ENCODE data around the gene JAKMIP2. TPM values are rescaled to one million over a fixed set of nuclear protein-coding genes. Genes with fewer than 3 reads are reported as not detected.

Gene JAKMIP2
- total RNA-seq, 1 donor from 2014 or later = 0.49 TPM

- Histone ChIP-seq H3K9me3 (no peaks in the 10 kb centered on the region), H3K36me3 (no peaks in the 10 kb centered on the region), H3K27me3 (no peaks in the 10 kb centered on the region), H3K4me1 (no peaks in the 10 kb centered on the region), H3K27ac (no peak overlapping the region), H3K4me3 (no peak overlapping the region)
- intact Hi-C loops (cut with DNase I) = no loop called here
- TF ChIP-seq POLR2AphosphoS5 (IDR thresholded peaks at IDR 0.05; ENCODE audit: insufficient read depth in 1 of 2, low read depth in 1 of 2) (no peak), POLR2A (IDR thresholded peaks at IDR 0.05) (no peak), CTCF (IDR thresholded peaks at IDR 0.05) (no peak)
- DNase-seq (ENCODE audit: extremely low spot score in 2 of 2) = no peak
Observed at GRCh38 chr5:147645197-147645596, 137.3 kb downstream of the JAKMIP2 start.

GRCh38 chr5:147644460-147644859 lies 138.1 kb downstream of the JAKMIP2 start:
- no peak overlapping the region for H3K4me3 ChIP-seq
- intact Hi-C loops (cut with DNase I) = no loop called here
- no peaks in the 10 kb centered on the region for H3K9me3 ChIP-seq
- no peak for TF ChIP-seq POLR2AphosphoS5 (IDR thresholded peaks at IDR 0.05; ENCODE audit: insufficient read depth in 1 of 2, low read depth in 1 of 2)
- no peak for TF ChIP-seq POLR2A (IDR thresholded peaks at IDR 0.05)
- TF ChIP-seq CTCF (IDR thresholded peaks at IDR 0.05) = no peak
- no peaks in the 10 kb centered on the region for H3K27me3 ChIP-seq
- no peak overlapping the region for H3K27ac ChIP-seq
- no peaks in the 10 kb centered on the region for H3K4me1 ChIP-seq
- no peak for DNase-seq (ENCODE audit: extremely low spot score in 2 of 2)
- no peaks in the 10 kb centered on the region for H3K36me3 ChIP-seq

GRCh38 chr5:147643142-147643541 lies 139.4 kb downstream of the JAKMIP2 start:
- H3K27ac ChIP-seq = no peak overlapping the region
- no peaks in the 10 kb centered on the region for H3K4me1 ChIP-seq
- no peaks in the 10 kb centered on the region for H3K9me3 ChIP-seq
- no peak for DNase-seq (ENCODE audit: extremely low spot score in 2 of 2)
- H3K4me3 ChIP-seq = no peak overlapping the region
- H3K36me3 ChIP-seq = no peaks in the 10 kb centered on the region
- intact Hi-C loops (cut with DNase I) = no loop called here
- TF ChIP-seq POLR2AphosphoS5 (IDR thresholded peaks at IDR 0.05; ENCODE audit: insufficient read depth in 1 of 2, low read depth in 1 of 2) (no peak), CTCF (IDR thresholded peaks at IDR 0.05) (no peak)
- H3K27me3 ChIP-seq = no peaks in the 10 kb centered on the region

- H3K27ac ChIP-seq = no peak overlapping the region
- no peak for DNase-seq (ENCODE audit: extremely low spot score in 2 of 2)
- TF ChIP-seq CTCF (IDR thresholded peaks at IDR 0.05) (no peak), POLR2A (IDR thresholded peaks at IDR 0.05) (no peak), POLR2AphosphoS5 (IDR thresholded peaks at IDR 0.05; ENCODE audit: insufficient read depth in 1 of 2, low read depth in 1 of 2) (no peak)
- no peaks in the 10 kb centered on the region for H3K27me3 ChIP-seq
- intact Hi-C loops (cut with DNase I) = no loop called here
- no peaks in the 10 kb centered on the region for H3K4me1 ChIP-seq
- H3K9me3 ChIP-seq = no peaks in the 10 kb centered on the region
- no peaks in the 10 kb centered on the region for H3K36me3 ChIP-seq
- no peak overlapping the region for H3K4me3 ChIP-seq
Observed at GRCh38 chr5:147642666-147643065, 139.9 kb downstream of the JAKMIP2 start.

- no peaks in the 10 kb centered on the region for H3K4me1 ChIP-seq
- TF ChIP-seq POLR2A (IDR thresholded peaks at IDR 0.05) = no peak
- H3K4me3 ChIP-seq = no peak overlapping the region
- no peak overlapping the region for H3K27ac ChIP-seq
- H3K9me3 ChIP-seq = no peaks in the 10 kb centered on the region
- no peak for DNase-seq (ENCODE audit: extremely low spot score in 2 of 2)
- H3K27me3 ChIP-seq = no peaks in the 10 kb centered on the region
- no peaks in the 10 kb centered on the region for H3K36me3 ChIP-seq
- intact Hi-C loops (cut with DNase I) = no loop called here
Observed at GRCh38 chr5:147639321-147639720, 143.2 kb downstream of the JAKMIP2 start.

GRCh38 chr5:147636729-147636984 lies 145.9 kb downstream of the JAKMIP2 start:
- intact Hi-C loops (cut with DNase I) = no loop called here
- Histone ChIP-seq H3K27me3 (no peaks in the 10 kb centered on the region), H3K36me3 (no peaks in the 10 kb centered on the region), H3K27ac (no peak overlapping the region), H3K4me3 (no peak overlapping the region), H3K4me1 (no peaks in the 10 kb centered on the region), H3K9me3 (no peaks in the 10 kb centered on the region)
- TF ChIP-seq CTCF (IDR thresholded peaks at IDR 0.05) (no peak), POLR2AphosphoS5 (IDR thresholded peaks at IDR 0.05; ENCODE audit: insufficient read depth in 1 of 2, low read depth in 1 of 2) (no peak), POLR2A (IDR thresholded peaks at IDR 0.05) (no peak)
- no peak for DNase-seq (ENCODE audit: extremely low spot score in 2 of 2)
